Measurements from ENCODE around the gene DRC7. TPM values are rescaled to one million over a fixed set of nuclear protein-coding genes. Genes with fewer than 3 reads are reported as not detected.
"Not testable (repeated sequence)": the region's sequence is repeated elsewhere in the genome, so short reads cannot be mapped to it uniquely, and the experiment has no call there.

Gene DRC7
- total RNA-seq, 1 experiment from 2014 or later = not detected

DNA sequence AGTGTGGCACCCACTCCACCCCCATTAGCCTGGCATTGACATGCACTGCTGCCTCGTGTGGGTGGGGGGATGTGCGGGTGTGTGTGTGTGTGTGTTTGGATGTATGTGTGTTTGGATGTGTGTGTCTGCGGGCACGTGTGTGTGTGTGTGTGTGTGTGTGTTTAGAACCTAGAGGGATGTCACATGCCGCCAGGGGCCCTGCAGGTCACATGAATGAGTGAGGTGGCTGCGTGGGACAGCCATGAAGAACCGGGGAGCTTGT lies 50.0 kb downstream of the DRC7 start:
- in situ Hi-C loops (cut with HindIII; ENCODE audit: low pct_unique_long_range_greater_than_20kb, low sequenced_read_pairs) = no loop called here

DNA sequence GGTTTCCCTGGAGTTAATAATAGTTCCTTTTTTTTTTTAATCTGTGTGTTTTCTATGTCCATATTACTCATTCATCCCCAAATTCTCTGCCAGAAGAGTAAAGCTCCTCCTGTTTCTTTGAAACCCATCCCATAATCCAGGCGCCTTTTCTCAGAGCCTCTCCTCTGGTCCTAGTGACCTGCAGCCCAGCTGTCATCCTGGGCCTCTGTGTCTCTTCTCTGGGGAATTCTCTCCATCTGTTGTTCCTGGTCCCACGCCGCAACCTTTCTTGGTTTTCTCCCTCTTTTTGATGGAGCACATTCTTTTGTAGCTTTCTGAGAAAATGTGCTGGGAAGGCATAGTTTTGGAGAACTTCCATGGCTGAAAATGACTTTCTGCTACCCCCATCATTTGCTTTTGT lies 51.2 kb downstream of the DRC7 start:
- BruUV-seq (replicated peaks) = no TSS peak
- TF ChIP-seq, protein P1, sequence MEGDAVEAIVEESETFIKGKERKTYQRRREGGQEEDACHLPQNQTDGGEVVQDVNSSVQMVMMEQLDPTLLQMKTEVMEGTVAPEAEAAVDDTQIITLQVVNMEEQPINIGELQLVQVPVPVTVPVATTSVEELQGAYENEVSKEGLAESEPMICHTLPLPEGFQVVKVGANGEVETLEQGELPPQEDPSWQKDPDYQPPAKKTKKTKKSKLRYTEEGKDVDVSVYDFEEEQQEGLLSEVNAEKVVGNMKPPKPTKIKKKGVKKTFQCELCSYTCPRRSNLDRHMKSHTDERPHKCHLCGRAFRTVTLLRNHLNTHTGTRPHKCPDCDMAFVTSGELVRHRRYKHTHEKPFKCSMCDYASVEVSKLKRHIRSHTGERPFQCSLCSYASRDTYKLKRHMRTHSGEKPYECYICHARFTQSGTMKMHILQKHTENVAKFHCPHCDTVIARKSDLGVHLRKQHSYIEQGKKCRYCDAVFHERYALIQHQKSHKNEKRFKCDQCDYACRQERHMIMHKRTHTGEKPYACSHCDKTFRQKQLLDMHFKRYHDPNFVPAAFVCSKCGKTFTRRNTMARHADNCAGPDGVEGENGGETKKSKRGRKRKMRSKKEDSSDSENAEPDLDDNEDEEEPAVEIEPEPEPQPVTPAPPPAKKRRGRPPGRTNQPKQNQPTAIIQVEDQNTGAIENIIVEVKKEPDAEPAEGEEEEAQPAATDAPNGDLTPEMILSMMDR (IDR thresholded peaks at IDR 0.05) = no peak
- TF ChIP-seq, protein P2, sequence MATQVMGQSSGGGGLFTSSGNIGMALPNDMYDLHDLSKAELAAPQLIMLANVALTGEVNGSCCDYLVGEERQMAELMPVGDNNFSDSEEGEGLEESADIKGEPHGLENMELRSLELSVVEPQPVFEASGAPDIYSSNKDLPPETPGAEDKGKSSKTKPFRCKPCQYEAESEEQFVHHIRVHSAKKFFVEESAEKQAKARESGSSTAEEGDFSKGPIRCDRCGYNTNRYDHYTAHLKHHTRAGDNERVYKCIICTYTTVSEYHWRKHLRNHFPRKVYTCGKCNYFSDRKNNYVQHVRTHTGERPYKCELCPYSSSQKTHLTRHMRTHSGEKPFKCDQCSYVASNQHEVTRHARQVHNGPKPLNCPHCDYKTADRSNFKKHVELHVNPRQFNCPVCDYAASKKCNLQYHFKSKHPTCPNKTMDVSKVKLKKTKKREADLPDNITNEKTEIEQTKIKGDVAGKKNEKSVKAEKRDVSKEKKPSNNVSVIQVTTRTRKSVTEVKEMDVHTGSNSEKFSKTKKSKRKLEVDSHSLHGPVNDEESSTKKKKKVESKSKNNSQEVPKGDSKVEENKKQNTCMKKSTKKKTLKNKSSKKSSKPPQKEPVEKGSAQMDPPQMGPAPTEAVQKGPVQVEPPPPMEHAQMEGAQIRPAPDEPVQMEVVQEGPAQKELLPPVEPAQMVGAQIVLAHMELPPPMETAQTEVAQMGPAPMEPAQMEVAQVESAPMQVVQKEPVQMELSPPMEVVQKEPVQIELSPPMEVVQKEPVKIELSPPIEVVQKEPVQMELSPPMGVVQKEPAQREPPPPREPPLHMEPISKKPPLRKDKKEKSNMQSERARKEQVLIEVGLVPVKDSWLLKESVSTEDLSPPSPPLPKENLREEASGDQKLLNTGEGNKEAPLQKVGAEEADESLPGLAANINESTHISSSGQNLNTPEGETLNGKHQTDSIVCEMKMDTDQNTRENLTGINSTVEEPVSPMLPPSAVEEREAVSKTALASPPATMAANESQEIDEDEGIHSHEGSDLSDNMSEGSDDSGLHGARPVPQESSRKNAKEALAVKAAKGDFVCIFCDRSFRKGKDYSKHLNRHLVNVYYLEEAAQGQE (IDR thresholded peaks at IDR 0.05; ENCODE audit: insufficient read depth in 1 of 2, low read depth in 2 of 2, low read length in 1 of 2) = no peak
- TF ChIP-seq SIN3A (IDR thresholded peaks at IDR 0.05; ENCODE audit: borderline replicate concordance, insufficient read depth, low read depth, low read length) (no peak), POLR2AphosphoS5 (IDR thresholded peaks at IDR 0.05; ENCODE audit: low read depth, low read length) (no peak), TCF7L2 (IDR thresholded peaks at IDR 0.05; ENCODE audit: low read depth, low read length) (no peak)
- H3K4me3 ChIP-seq (ENCODE audit: low read depth in 2 of 2, low read length in 2 of 2) = no peak overlapping the region
- ATAC-seq (no peak), DNase-seq (ENCODE audit: low read depth, low spot score) (no peak)
- H3K4me1 ChIP-seq (ENCODE audit: control insufficient read depth, insufficient read depth, low read length) = no peaks in the 10 kb centered on the region
- no peak overlapping the region for H3K27ac ChIP-seq (ENCODE audit: low read length)
- no peaks in the 10 kb centered on the region for H3K36me3 ChIP-seq (ENCODE audit: control insufficient read depth, insufficient read depth, low read length)
- no peaks in the 10 kb centered on the region for H3K9me3 ChIP-seq (ENCODE audit: control insufficient read depth, insufficient read depth, low read depth, low read length)
- CTCF ChIA-PET = no interaction called here
- POLR2A ChIA-PET = no interaction called here
- in situ Hi-C loops (cut with HindIII; ENCODE audit: low pct_unique_long_range_greater_than_20kb, low sequenced_read_pairs) = no loop called here
- H3K27me3 ChIP-seq (ENCODE audit: control insufficient read depth, insufficient read depth, low read length) = no peaks in the 10 kb centered on the region
- intact Hi-C loops (cut with micrococcal nuclease; ENCODE audit: unreplicated experiment) = no loop called here

More for the DNA sequence above, 50.0 kb downstream of the DRC7 start:
- no peaks in the 10 kb centered on the region for H3K36me3 ChIP-seq (ENCODE audit: control insufficient read depth, insufficient read depth, low read length)
- no peak for TF ChIP-seq TCF7L2 (IDR thresholded peaks at IDR 0.05; ENCODE audit: low read depth, low read length)
- TF ChIP-seq, protein P1 (IDR thresholded peaks at IDR 0.05) = no peak
- TF ChIP-seq POLR2AphosphoS5 (IDR thresholded peaks at IDR 0.05; ENCODE audit: low read depth, low read length) = no peak
- no peak for TF ChIP-seq SIN3A (IDR thresholded peaks at IDR 0.05; ENCODE audit: borderline replicate concordance, insufficient read depth, low read depth, low read length)
- TF ChIP-seq, protein P2 (IDR thresholded peaks at IDR 0.05; ENCODE audit: insufficient read depth in 1 of 2, low read depth in 2 of 2, low read length in 1 of 2) = no peak
- no peaks in the 10 kb centered on the region for H3K27me3 ChIP-seq (ENCODE audit: control insufficient read depth, insufficient read depth, low read length)
- POLR2A ChIA-PET = no interaction called here
- no peak overlapping the region for H3K27ac ChIP-seq (ENCODE audit: low read length)
- ATAC-seq = no peak
- BruUV-seq (replicated peaks) = no TSS peak
- intact Hi-C loops (cut with micrococcal nuclease; ENCODE audit: unreplicated experiment) = no loop called here
- no peaks in the 10 kb centered on the region for H3K4me1 ChIP-seq (ENCODE audit: control insufficient read depth, insufficient read depth, low read length)
- DNase-seq (ENCODE audit: low read depth, low spot score) = no peak
- no peaks in the 10 kb centered on the region for H3K9me3 ChIP-seq (ENCODE audit: control insufficient read depth, insufficient read depth, low read depth, low read length)
- H3K4me3 ChIP-seq (ENCODE audit: low read depth in 2 of 2, low read length in 2 of 2) = no peak overlapping the region
- CTCF ChIA-PET = no interaction called here

DNA sequence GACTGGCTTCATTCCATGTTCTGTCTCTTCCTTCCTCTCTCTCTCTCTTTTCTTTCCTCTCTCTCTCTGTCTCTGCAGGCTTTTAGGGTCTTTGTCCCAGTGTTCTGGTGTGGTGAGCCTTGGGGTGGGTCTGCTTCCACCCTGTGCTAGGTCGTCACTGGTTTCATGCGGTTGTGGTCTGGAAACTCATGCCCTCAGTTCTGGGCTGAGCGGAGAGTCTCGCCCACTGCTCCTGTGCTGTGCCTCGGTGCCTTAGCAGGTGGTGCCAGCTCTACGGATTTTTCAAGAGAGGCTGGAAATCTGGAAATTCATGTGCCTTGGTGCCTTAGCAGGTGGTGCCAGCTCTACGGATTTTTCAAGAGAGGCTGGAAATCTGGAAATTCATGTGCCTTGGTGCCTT lies 51.7 kb downstream of the DRC7 start:
- DNase-seq (ENCODE audit: low read depth, low spot score); in situ Hi-C loops (cut with HindIII; ENCODE audit: low pct_unique_long_range_greater_than_20kb, low sequenced_read_pairs); H3K36me3 ChIP-seq (ENCODE audit: control insufficient read depth, insufficient read depth, low read length); H3K4me1 ChIP-seq (ENCODE audit: control insufficient read depth, insufficient read depth, low read length); POLR2A ChIA-PET; BruUV-seq (replicated peaks); intact Hi-C loops (cut with micrococcal nuclease; ENCODE audit: unreplicated experiment); H3K9me3 ChIP-seq (ENCODE audit: control insufficient read depth, insufficient read depth, low read depth, low read length); ATAC-seq; CTCF ChIA-PET; H3K27me3 ChIP-seq (ENCODE audit: control insufficient read depth, insufficient read depth, low read length); H3K27ac ChIP-seq (ENCODE audit: low read length); H3K4me3 ChIP-seq (ENCODE audit: low read depth in 2 of 2, low read length in 2 of 2): not testable (repeated sequence)
